Measurements from ENCODE around the gene AMOTL1.
"Not testable (repeated sequence)": the region's sequence is repeated elsewhere in the genome, so short reads cannot be mapped to it uniquely, and the experiment has no call there.

Gene AMOTL1

DNA sequence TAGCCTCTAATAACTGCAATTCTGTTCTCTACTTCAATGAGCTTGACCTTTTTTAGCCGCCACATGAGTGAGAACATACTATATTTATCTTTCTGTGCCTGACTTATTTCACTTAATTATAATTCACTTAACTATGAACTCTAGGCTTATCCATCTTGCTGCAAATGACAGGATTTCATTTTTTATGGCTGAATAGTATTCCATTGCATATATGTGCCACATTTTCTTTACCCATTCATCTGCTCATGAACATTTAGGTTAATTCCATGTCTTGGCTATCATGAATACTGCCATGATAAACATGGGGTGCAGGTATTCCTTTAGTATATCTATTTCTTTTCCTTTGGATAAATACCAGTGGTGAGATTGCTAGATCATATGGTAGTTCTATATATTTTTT is 120.0 kb downstream of the AMOTL1 start:
- DNase-seq = no peak

DNA sequence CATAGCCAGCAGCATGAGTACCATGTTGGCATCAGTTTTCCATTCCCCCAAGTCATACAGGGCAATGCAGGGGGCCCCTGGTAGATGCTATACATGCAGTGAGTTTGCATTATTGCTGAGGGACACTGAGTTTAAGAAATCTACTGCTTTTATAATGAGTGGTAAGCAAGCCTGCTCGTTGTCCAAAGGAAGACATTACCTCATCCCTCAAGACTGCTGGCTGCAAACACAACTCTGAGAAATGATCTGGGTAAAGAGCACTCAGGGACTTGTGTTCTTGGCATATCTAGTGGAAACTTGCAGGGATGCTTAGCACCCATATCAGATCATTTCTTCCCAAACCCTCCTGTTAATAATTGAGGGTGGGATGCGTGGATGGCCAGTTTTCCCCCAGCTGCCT is 127.3 kb downstream of the AMOTL1 start:
- no peak for DNase-seq

DNA sequence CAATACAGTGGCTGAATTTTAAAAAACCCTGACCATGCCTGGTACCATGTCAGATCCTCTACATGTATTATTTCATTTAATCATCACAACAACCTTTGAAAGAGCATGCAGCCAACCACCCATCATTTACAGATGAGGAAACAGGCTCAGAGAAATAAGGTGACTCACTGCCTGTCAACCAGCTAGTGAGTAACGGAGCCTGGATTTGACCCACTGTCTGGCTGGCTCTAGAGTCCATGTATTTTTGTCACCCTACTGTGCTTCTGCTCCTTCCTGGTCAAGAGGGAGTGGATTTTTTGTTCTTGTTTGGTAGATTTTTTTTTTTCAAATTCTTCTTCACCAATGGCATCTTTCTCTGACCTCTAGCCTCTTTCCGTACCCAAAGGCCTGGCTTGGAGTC is 127.8 kb downstream of the AMOTL1 start:
- no peak for DNase-seq

DNA sequence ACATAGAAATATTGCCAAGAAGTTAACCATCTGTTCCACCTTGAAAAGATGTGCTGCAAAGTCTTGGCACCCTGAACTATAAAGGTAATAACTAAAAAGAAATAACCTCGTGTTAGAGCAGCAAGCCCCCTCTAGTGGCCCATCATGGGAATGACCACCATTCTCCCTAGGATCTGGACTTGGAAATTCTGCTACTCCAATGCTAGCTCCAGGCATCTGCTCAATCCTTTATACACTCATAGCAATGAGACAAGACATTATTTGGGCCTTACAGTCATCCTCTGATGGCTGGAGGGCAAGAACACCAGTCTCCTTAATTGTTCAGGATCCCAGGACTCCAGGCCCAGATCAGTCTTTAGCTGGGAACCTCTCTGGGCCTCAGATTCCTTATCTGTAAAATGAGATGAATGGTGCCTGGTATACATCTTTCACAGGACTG is 129.2 kb downstream of the AMOTL1 start:
- peak; percentile 29 for DNase-seq

DNA sequence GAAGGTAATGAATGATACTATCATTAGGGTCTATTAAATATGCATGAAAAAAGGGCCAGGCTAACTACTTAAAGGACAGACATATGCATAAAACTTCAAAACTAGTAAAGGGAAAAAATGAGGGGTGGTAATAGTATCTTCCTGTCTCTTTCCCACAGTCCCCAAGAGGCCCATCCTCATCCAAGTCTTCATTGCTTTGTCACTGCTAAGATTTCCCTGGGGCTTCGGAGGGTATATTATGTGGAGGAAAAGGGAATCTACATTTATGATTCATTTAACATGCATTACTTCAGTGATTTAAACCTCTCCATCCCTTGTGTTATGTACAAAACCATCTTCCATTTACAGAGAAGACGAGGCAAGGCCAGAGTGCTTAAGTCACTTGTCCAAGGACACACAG is 139.1 kb downstream of the AMOTL1 start:
- no peak for DNase-seq

DNA sequence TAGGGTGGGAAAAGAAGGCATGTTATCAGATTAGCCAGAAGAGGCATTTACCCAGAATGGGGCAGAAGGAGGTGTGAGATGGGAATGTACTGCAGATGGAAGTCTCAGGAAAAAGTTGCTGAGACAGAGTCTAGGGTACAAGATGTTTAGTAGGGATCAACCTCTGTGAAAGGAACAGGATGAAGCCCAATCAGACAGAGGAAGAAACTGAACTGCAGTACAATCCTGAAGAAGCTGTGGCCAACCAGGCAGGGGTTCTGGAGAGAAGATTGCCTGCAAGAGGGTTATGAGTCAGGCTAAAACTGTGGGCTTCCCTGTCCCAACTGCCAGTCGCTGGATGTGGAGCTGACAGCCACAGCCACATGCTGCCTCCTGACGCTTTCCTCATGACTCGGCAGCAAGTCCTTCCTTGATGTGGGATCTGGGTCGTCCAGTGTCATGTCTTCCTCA is 141.2 kb downstream of the AMOTL1 start:
- no peak for DNase-seq

DNA sequence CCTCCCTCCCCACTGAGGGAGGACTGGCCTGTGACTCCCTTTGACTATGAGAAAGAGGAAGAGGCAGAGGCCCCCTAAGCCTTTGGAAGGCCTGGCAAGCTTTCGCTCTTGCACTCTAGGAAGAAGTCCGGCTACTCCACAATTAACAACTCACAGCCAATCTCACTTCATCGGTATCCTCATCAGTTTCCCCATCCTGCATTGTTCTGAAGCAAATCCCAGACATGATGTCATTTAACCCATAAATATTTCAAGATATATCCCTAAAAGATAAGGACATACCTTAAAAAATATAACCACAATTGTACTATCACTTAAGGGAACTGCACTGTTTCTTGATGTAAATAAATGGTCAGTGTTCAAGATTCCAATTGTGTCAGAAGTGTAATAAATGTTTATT is 142.1 kb downstream of the AMOTL1 start:
- no peak for DNase-seq

DNA sequence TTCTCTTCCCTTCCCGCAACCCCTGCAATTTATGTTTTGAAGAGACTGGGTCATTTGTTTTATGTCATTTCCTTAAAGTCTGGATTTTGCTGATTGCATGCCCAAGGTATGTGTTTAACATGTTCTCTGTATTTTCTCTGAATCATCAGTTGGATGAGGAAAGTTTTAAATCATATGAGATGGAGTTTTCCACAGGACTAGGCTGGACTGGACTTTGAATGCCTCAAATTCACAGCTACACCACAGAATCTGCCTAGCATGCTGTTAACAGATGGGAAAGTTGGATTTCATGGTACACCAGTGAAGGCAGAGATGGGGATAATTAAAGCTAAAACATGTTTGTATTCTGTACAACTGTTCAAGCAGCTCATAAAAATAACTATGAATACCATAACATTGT is 142.6 kb downstream of the AMOTL1 start:
- DNase-seq = no peak

DNA sequence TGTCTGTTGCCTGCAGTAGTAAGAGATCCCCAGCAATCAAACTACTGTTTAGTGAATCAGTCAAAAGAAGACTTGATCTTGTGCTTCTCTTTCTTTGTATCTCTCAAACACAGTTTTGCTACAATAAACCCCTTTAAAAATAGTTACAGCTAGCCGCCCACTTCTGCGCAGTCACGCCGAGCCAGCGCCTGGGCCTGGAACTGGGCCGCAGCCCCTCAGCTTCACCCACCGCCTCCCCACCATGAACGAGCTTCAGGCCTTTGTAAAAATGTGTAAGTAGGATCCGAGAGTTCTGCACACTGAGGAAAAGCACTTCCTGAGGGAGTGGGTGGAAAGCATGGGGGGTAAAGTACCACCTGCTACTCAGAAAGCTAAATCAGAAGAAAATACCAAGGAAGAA is 144.7 kb downstream of the AMOTL1 start:
- no peak for DNase-seq

DNA sequence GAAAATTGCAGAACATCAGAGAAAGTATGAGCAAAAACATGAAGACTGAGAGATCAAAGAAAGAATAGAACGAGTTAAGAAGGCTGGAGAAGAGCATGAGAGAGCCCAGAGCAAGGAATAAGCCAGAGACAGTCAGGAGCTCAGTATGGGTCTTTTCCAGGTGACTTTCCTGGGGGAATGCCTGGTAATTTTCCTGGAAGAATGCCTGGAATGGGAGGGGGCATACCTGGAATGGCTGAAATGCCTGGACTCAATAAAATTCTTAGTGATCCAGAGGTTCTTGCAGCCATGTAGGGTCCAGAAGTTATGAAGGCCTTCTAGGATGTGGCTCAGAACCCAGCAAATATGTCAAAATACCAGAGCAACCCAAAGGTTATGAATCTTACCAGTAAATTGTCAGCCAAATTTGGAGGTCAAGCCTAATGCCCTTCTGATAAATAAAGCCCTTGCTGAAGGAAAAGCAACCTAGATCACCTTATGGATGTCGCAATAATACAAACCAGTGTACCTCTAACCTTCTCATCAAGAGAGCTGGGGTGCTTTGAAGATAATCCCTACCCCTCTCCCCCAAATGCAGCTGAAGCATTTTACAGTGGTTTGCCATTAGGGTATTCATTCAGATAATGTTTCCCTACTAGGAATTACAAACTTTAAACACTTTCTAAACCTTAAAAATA is 145.7 kb downstream of the AMOTL1 start:
- not testable (repeated sequence) for DNase-seq

DNA sequence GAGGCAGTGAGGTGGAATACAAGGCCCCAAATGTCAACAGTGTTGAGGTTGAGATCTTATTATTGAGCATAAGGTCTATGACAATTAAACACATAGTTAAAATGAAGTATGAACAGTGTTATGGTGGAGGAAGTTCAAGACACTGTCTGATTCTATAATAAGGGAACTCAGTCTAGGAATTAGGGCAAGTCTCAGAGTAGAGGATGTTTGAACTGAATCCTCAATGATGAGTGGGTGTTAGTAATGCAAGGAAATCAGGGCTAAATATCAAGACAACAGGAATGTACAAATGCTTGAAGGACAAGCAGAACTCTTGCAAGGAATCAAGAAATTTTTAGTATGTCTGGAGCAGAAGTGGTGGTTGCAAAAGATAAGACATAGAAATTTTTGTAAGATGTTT is 152.2 kb downstream of the AMOTL1 start:
- no peak for DNase-seq

DNA sequence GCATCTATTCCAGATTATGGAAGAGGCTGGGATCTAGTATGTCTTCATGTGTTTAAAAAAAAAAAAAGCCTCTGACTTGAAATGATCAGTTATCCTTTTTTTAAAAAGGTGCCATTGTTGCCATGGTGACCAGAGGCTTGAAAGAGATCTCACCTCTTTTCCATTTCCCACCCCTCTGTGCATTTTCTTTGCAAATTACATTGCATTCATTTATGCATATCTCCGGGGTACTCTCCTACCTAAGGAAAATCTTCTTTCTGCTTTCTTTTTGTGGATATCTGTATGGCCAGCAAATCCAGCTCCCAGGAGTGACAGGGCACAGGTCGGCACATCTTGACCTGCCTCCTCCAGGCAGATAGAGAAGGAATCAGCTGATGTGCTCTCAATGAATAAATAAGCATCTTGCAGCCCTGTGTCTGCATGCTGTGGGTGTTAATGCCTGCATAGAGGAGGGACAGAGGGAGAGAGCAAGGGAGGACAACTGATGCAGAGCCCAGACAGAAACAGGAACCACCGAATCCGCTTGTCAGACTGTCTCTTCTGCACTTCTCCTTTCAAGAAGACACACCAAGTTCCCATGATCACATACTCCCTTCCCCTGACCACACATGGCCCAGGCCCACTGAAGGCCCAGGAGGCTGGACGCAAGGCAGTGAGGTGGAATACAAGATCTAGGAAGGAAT is 154.3 kb downstream of the AMOTL1 start:
- DNase-seq = no peak

DNA sequence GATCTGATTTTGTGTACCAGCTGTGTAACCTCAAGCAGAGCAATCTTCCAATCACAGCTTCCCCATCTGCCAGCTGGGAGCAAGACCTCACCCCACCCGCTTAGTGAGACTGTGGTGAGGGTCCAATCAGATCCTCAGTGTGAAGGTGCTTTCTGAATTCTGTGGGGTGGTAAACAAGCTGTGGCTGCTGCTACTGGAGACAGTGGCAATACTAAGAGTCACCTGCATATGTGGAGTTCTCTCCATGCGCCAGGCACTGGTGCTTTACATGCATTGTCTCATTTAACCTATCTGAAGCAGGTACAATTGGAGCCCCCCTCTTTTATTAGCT is 154.8 kb downstream of the AMOTL1 start:
- DNase-seq = no peak

DNA sequence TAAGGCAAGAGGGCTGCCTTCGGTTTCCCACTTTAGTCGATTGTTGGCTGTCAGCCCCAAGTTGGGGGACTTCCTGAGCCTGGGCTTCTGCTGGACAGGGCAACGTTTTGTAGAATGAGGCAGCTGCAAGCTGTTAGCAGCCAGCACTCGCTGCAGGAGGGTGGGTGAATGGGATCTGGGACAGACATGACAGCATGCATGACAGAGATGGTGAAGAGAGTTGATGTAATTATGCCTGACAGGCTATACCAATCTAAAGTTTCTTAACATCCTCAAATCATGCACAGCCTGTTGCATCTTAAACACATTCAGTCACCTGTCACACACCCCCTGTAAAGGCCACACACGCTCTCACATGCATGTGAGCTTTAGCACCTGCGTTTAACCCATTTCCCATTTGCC is 156.0 kb downstream of the AMOTL1 start:
- no peak for DNase-seq

DNA sequence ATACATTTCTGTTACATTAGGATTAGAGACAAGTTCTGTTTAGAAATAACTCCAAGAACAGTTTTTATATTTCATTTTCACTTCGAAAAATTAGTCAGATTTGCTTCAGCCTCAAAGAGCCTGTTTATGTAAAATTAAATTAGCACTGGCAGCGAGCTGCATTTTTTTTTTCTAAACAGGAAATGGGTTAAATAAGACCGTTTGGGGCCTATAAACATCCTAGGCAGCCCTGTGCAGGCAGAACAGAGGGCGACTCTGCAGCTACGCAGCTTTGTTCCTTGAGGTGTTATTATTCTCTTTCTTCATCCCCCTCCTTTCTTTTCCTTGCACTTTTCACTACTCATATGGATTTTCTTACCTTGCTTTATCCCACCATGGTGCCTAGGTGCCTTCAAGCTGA is 156.5 kb downstream of the AMOTL1 start:
- peak; percentile 33 for DNase-seq

DNA sequence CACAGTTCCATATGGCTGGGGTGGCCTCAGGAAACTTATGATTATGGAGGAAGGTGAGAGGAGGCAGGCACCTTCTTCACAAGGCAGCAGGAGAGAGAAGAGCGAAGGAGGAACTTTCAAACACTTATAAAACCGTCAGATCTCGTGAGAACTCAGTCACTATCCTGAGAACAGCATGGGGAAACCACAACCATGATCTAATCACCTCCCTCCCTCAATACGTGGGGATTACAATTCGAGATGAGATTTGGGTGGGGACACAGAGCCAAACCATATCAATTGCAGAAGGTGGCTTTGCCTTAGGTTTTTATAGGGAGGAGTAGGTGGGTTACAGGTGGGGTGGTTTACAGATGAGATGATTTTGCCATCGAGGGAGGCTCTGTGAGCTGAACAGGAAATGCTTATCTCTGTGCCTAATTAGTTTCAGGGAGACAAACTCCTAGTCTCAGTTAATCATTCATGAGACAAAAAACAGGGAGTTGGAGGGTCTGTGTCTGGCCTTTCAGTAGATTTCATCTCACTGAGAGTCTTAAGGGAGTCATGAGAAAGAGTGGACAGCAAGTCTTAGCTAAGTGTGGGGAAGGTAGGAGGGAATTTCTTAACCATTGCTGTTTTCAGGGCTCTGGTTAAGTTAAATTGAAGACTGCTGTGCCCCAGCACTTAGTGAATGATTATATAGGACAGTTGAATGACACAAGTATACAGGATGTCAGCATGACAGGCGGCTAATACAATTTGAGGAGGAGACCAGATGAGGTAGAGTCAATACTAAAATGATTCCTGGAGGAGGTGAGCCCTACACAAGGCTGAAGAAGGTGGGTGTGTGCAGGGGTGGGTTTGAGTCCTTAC is 157.5 kb downstream of the AMOTL1 start:
- DNase-seq = peak; percentile 15

DNA sequence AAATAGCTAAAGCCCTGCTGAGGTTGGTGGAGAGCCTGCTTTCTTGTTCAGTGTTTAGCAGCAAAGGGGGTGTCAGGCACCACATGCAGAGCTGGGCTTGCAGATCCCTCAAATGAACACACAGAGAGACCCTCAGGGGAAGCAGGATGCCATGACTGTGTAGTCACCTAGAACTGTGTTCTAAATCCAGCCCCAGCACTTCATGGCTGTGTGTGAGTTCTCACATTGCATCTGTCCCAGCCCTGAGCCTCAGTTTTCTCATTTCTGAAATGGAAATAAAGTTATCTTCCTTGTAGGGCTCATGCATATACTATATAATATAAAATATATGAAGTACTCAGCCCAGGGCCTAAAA is 158.1 kb downstream of the AMOTL1 start:
- no peak for DNase-seq
